Central memory CD4-positive, alpha-beta T cell (primary cell): ENCODE measurements around the gene MDP1.

Experiments used
- DNase-seq: peaks from one replicate; pipeline ENCODE4 v3.0.0; 2022
- total RNA-seq, 3 experiments: gene quantifications; one replicate each; lab custom pipeline; 2026; lab: John Stamatoyannopoulos, UW

MDP1 gene
- 0 to 0.11 (median 0) reads per million in 3 experiments for total RNA-seq

DNA sequence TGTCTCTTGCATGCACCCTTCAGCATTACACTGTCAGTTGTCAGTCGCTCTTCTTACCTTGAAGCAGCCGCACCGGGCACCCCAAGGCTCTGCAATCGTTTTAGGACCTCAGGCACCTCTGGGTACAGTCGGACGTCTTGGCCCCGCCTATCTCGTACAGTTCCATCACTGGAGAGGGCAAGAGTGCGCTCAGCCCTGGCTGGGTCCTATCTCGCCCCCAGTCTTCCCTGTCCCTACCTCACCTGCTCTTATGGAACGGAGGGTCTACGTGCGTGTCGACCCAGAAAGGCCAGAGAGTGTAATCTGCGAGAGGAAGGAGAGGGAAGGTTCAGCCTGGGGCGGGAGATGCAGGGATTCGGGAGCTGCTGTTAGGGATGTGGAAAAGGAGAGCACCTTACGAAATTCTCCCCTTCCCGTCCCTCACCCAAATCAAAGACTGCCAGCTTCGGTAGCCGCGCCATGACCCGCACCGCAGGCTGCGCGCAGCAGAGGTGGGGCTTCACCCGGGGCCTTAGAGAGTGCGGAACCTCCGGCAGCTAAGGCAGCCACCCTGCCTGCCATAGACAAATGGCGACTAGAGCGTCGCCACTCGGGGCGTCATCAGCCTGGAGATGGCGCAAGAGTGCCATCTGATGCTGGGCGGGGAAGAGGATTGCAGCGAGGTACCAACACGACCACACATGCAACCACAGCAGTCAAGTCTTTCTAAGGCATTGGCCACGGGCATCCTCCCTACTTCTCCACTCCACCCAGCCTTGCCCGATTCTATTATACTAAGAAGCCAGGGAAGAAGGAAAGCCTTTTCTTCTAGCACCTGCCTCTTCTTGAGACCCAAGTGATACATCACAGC, at the start of gene MDP1:
MDP1 (minus strand) TSS at position 572 of the 850 bp plus-strand sequence; CDS start at position 461, 111 bp downstream.
- DNase-seq: peak; percentile 87

DNA sequence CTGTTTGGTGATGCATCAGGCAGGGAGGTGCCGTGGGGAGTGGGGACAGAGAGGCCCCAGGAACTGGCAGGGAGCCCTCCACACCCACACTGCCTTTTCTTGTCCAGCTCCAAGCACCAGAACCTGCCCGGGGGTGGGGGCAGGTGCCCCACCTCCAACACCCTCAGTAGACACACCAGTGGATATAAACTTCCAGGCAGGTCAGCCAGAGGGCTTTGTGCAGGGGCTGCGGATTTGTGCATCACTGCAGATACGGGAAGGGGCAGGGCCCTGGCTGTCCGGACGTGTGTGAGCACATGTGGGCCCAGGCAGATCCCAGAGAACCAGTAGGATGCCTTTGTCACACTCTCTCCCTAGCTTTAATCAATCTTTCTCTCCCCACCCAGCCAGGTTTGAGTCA, 48.4 kb upstream of the MDP1 start:
- DNase-seq: no peak

DNA sequence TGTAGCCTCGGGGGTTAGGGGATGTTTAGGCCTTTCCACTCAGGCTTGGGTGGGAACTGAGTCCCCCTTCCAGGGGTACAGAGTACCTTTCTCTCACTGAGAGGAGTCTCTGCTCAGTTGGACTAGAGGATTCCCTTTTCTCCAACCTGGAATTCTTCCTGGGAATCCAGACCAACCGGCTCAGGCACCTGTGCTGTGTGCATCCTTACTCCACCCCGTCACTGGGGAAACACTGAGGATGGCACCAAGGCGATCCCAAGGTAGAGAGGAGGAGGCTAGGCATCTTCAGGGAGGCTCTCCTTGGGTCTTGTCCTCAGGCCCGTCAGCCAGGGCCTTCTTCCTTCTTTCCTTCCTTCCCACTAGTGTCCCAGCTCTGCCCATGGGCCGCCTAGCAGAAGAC, 48.0 kb upstream of the MDP1 start:
- no peak for DNase-seq

DNA sequence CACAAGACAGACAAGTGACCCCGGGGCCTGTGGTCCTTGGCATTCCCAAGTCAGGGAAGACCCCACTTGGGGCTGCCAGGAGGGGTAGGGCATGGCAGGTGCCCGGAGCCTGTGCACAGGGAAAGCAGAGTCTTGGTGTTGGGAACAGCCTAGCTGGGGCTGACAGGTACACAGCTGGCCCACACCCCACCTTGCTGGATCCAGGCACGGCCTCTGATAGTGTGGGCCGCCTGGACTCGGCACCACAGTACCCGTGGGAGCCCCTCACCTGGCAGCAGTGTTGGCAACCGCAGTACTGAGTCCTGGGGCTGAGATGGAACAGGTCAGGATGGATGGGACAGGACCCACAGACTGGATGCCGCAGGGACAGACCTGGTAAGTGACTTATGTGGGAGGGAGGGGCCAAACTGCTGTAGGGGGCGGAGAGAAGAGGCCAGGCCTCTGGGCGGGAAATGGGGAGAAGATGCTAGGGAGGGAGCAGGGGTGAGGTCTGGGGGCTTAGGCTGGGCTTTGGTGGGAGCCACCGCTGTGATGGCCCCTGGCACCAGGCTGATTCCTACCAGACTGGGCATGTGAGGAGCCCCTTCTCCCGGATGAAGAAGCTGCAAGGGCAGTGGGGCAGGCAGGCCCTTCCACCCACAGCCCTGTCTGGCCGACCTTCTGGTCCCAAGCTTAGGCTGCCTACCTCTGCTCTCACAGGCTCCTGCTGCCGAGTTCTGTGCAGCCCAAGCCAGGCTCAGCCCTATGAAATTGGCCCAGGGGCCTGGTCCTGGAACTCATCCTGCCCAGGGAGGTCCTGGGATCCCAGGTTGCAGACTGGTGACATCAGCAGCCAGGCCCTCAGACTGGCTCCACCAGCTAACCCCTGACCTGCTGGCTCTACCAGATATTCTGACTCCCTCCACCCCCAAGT, 47.2 kb upstream of the MDP1 start, which contains the start of gene TGM1:
TGM1 (minus strand) TSS at position 357 of the 913 bp plus-strand sequence. CDS start 825 bp downstream, outside the sequence.
- no peak for DNase-seq

DNA sequence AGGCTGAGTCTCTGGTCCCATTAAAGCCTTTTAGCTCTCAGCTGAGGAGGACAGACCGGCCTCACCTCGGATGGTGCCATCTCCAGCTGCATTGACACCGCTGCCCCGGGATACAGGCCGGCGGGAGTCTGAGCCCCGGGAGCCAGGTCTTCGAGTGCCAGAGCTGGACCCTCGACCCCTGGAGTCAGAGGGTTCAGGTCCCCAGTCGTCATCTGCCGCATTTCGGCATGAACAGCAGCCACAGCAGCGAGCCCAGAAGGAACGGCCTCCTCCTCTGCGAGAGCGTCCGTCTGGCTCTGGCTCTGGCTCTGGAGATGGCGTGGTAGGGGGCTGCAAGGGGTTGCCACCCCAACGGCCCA, 46.1 kb upstream of the MDP1 start:
- no peak for DNase-seq

GRCh38 chr14:24261256-24261968, 45.5 kb upstream of the MDP1 start:
- DNase-seq: no peak

DNA sequence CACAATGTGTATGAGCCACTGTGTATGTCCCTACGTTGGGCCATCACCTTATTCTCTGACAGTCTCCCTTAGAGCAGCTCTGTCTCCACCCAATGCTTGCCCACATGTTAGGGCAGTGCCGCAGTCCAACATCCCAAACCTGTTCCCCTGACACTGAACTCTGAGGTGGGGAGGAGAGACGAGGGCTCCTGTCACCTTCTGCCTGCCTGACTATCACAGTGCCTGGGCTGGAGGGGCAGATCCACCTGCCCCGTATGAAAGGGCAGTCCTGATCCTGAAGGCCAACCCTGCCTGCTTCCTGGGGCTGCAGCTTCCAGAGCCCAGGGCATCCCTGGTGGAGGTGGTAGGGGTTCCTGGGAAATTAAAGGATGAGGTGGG, 44.9 kb upstream of the MDP1 start:
- no peak for DNase-seq

GRCh38 chr14:24260026-24260779, 44.3 kb upstream of the MDP1 start:
- no peak for DNase-seq

GRCh38 chr14:24259282-24260025, 43.6 kb upstream of the MDP1 start:
- no peak for DNase-seq

DNA sequence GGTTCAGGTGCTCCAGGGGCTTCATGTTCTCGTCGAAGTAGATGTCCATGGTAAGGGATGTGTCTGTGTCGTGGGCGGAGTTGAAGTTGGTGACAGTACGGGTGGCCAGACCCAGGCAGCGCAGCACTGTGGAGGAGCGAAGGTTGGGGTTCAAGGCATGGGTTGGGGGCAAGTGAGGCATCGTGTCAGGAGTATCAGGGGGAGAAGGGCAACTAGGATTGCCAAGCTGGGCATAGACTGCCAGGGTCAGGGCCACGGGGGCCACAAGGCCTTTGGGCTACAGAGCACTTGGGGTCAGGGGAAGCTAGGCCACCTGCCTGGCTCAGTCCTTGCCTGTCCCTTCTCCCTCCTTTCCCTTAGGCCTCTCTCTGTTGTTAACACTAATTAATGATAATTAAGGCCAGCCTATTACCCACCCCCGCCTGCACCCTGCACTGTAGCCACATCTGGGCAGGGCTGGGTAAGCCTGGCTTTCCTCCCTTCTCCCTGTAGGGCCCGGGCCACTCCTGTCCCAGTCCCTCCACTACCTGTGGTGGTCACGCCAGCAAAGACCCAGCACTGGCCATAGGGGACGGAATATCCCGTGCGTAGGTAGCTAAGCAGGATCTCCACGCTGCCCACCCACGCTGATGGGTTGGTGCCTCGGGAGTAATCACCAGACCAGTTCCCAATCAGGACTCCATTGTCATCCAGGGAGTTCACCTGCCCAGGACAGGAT, 42.8 kb upstream of the MDP1 start:
- DNase-seq: no peak

DNA sequence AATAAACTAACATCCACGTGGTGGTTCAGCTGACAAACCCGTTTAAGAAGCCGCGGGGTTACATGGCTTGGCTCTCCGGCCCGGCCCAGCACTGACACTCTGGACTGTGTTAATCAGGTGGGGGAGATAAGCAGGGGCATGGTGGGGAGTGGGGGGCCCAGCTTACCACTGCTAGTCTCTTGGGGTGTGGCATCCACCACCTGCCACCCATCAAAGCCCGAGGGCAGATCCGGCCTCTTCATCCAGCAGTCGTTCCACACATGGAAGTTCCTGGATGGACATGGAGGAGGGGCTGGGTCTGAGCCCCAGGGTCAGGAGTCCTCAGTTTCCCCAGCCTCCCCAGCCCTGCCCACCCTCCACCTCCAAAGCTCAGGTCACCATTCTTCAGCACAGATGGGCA, 42.3 kb upstream of the MDP1 start:
- no peak for DNase-seq

DNA sequence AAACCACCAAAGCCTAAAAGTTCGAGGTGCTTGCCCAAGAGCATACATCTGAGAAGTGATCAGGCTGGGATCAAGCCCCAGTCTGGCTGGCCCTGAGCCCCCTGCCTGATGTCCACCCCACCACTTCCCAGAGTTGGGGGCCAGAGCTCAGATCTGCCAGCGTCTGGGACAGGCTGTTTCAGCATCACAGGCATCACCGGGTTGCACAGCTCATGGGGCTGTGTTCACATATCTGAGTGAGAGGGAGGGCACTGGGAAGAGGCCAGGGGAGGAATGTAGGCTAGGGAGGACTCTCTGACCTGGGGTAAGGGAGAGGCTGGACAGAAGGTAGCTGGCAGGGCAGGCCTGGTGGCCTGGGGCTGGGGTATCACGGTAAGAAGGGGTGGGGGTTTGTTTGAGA, 41.1 kb upstream of the MDP1 start:
- DNase-seq: no peak

- DNase-seq: no peak
Observed at GRCh38 chr14:24255931-24256711, 40.3 kb upstream of the MDP1 start.

- DNase-seq: no peak
Observed at GRCh38 chr14:24255438-24255837, 39.6 kb upstream of the MDP1 start.

DNA sequence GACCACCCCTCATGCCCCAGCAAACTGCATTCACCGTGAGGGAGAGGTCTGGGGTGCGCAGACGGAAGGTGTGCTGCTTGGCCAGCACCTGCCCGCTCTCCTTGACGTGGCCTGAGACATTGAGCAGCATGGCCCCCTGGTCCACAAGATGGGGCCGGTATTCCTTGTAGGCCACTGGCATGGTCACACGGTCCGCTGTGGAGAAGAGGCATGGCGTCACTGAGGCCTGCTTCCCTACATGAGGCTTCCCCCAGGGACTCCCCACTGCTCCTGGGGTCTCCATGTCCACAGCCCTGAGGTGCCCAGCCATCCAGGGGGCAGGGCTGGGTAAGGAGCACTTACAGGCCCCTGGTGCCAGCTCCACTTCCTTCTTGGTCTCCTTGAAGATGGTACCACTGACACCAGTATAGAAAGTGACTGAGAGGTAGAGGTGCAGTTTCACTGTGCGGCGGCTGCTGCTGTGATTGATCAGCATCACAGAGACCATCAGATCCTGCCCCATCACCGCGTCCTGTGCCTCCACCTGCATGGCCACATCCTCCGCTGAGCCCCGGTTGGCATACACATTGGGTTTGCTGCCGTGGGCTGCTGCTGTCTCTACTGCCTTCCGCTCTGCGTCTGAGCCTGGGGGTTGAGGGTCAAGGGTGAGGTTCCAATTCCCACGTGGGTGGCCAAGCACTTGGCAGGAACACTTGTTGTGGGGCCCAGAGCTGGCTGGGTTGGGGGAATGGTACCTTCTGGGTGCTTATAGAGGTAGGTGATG, 38.9 kb upstream of the MDP1 start:
- DNase-seq: no peak

DNA sequence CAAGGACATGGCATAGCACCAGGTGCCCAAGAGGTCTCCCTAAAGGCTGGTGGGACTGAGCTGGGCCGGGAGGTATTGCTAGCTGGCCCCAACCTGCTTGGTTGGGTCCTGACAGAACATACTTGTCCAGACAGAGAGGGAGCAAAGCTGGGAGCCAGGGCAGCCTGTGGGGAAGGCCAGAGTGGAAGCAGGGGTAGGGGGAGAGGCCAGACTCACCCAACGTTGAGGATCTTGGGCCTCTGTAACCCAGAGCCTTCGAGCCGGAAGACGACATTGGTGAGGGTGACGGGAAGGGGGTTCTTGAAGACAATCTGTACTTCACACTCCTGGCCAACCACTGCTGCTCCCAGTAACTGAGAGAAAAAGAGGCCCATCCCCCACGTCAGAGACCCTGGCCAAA, 38.1 kb upstream of the MDP1 start:
- no peak for DNase-seq

GRCh38 chr14:24252289-24253124, 36.6 kb upstream of the MDP1 start:
- no peak for DNase-seq

- no peak for DNase-seq
Observed at GRCh38 chr14:24251880-24252288, 36.0 kb upstream of the MDP1 start.
